H9 (cell line): Measurements from ENCODE around the gene IER3. TPM values are rescaled to one million over a fixed set of nuclear protein-coding genes. Genes with fewer than 3 reads are reported as not detected.
A peak's percentile ranks its signal among the peaks of the same experiment; 100 is the strongest.

Experiments
- DNase-seq: peaks from one replicate; pipeline ENCODE4 v3.0.0-alpha.2; 2017
- H2AFZ ChIP-seq: one replicate; pipeline ENCODE4 v1.6.1; 2013; ENCODE audit warnings: mild to moderate bottlenecking, low read length, control low read depth, moderate library complexity
- H2AK5ac ChIP-seq: 2 replicates; pipeline ENCODE4 v1.6.1; 2013; ENCODE audit warnings: low read length, control low read depth, mixed read lengths; ENCODE audit not compliant: insufficient read length
- H2BK120ac ChIP-seq: one replicate; pipeline ENCODE4 v1.6.1; 2013; ENCODE audit warnings: low read depth, mild to moderate bottlenecking, low read length, control low read depth, inconsistent platforms; ENCODE audit not compliant: poor library complexity, severe bottlenecking
- H2BK12ac ChIP-seq: 2 replicates; pipeline ENCODE4 v1.6.1; 2013; ENCODE audit warnings: low read length, control low read depth, mixed read lengths, low read depth; ENCODE audit not compliant: insufficient read length
- H2BK15ac ChIP-seq: 2 replicates; pipeline ENCODE4 v1.6.1; 2013; ENCODE audit warnings: low read depth, low read length, control low read depth
- H2BK20ac ChIP-seq: one replicate; pipeline ENCODE4 v1.6.1; 2013; ENCODE audit warnings: low read depth, mild to moderate bottlenecking, low read length, control low read depth, inconsistent platforms; ENCODE audit not compliant: poor library complexity, severe bottlenecking
- H2BK5ac ChIP-seq: 2 replicates; pipeline ENCODE4 v1.6.1; 2013; ENCODE audit warnings: low read length, control low read depth, mixed read lengths; ENCODE audit not compliant: insufficient read length
- H3K14ac ChIP-seq: 2 replicates; pipeline ENCODE4 v1.6.1; 2013; ENCODE audit warnings: low read length, control low read depth; ENCODE audit not compliant: insufficient read depth
- H3K18ac ChIP-seq: 2 replicates; pipeline ENCODE4 v1.6.1; 2013; ENCODE audit warnings: low read depth, mild to moderate bottlenecking, mixed read lengths, low read length, control low read depth; ENCODE audit not compliant: insufficient read length
- H3K23ac ChIP-seq: 2 replicates; pipeline ENCODE4 v1.6.1; 2013; ENCODE audit warnings: low read length, control low read depth, mixed read lengths, low read depth; ENCODE audit not compliant: insufficient read length
- H3K23me2 ChIP-seq: 2 replicates; pipeline ENCODE4 v1.6.1; 2013; ENCODE audit warnings: low read depth, mild to moderate bottlenecking, mixed read lengths, low read length, control low read depth; ENCODE audit not compliant: insufficient read length, poor library complexity, severe bottlenecking
- H3K27ac ChIP-seq: 2 replicates; pipeline ENCODE4 v1.5.1; 2013; ENCODE audit warnings: low read length, control low read depth, mixed read lengths, low read depth; ENCODE audit not compliant: insufficient read length
- H3K27me3 ChIP-seq: 2 replicates; pipeline ENCODE4 v1.6.1; 2013; ENCODE audit warnings: low read length, control low read depth, inconsistent platforms; ENCODE audit not compliant: insufficient read depth
- H3K4ac ChIP-seq: 2 replicates; pipeline ENCODE4 v1.6.1; 2013; ENCODE audit warnings: low read depth, mild to moderate bottlenecking, control low read depth, inconsistent platforms, low read length, moderate library complexity
- H3K4me1 ChIP-seq: 2 replicates; pipeline ENCODE4 v1.6.1; 2013; ENCODE audit warnings: low read length, control low read depth, inconsistent platforms; ENCODE audit not compliant: insufficient read depth
- H3K4me2 ChIP-seq: 2 replicates; pipeline ENCODE4 v1.6.1; 2013; ENCODE audit warnings: low read length, control low read depth, mixed read lengths; ENCODE audit not compliant: insufficient read length, insufficient read depth
- H3K56ac ChIP-seq: 2 replicates; pipeline ENCODE4 v1.6.1; 2013; ENCODE audit warnings: low read depth, mild to moderate bottlenecking, mixed read lengths, low read length, control low read depth; ENCODE audit not compliant: insufficient read length
- H3K79me1 ChIP-seq: 2 replicates; pipeline ENCODE4 v1.6.1; 2013; ENCODE audit warnings: low read depth, mild to moderate bottlenecking, moderate library complexity, low read length, control low read depth, inconsistent platforms; ENCODE audit not compliant: insufficient read depth, poor library complexity, severe bottlenecking
- H3K79me2 ChIP-seq: 2 replicates; pipeline ENCODE4 v1.6.1; 2013; ENCODE audit warnings: low read length, control low read depth, inconsistent platforms; ENCODE audit not compliant: insufficient read depth
- H3K9ac ChIP-seq: 2 replicates; pipeline ENCODE4 v1.6.1; 2013; ENCODE audit warnings: low read length, control low read depth, mixed read lengths; ENCODE audit not compliant: insufficient read length; ENCODE audit errors: extremely low read depth
- H3K9me3 ChIP-seq: one replicate; pipeline ENCODE4 v1.6.1; 2013; ENCODE audit warnings: low read depth, low read length, inconsistent platforms; ENCODE audit not compliant: control insufficient read depth
- H3T11ph ChIP-seq: one replicate; pipeline ENCODE4 v1.6.1; 2013; ENCODE audit warnings: mild to moderate bottlenecking, low read length, control low read depth, inconsistent platforms
- H4K20me1 ChIP-seq: one replicate; pipeline ENCODE4 v1.6.1; 2013; ENCODE audit not compliant: control insufficient read depth, insufficient read length, insufficient read depth
- H4K5ac ChIP-seq: 2 replicates; pipeline ENCODE4 v1.6.1; 2013; ENCODE audit warnings: low read depth, mild to moderate bottlenecking, mixed read lengths, low read length, control low read depth; ENCODE audit not compliant: insufficient read length
- H4K8ac ChIP-seq: replicated peaks from 2 replicates; pipeline ENCODE4 v1.6.1; 2013; ENCODE audit warnings: low read length, control low read depth, mixed read lengths, low read depth; ENCODE audit not compliant: insufficient read length
- H4K91ac ChIP-seq: 2 replicates; pipeline ENCODE4 v1.6.1; 2013; ENCODE audit warnings: low read depth, mild to moderate bottlenecking, moderate library complexity, mixed read lengths, low read length, control low read depth; ENCODE audit not compliant: insufficient read length
- H3K27ac Mint-ChIP-seq, 3 experiments: 2 replicates in 2 of 3; 3 replicates in 1 of 3; pipeline ENCODE4 v1.8.0; 2020 to 2021; ENCODE audit warnings: mixed read lengths in 3 of 3, mild to moderate bottlenecking in 1 of 3, moderate library complexity in 1 of 3
- H3K27me3 Mint-ChIP-seq: 2 replicates; pipeline ENCODE4 v1.8.0; 2021; ENCODE audit warnings: low read depth, mild to moderate bottlenecking, moderate library complexity, mixed read lengths
- H3K36me3 Mint-ChIP-seq, 3 experiments: 2 replicates in 2 of 3; 3 replicates in 1 of 3; pipeline ENCODE4 v1.8.0; 2020 to 2021; ENCODE audit warnings: low read depth in 3 of 3, mixed read lengths in 3 of 3; ENCODE audit not compliant: insufficient read depth in 1 of 3
- H3K4me1 Mint-ChIP-seq, 2 experiments: 2 replicates each; pipeline ENCODE4 v1.8.0; 2020; ENCODE audit warnings: mixed read lengths in 2 of 2
- H3K4me3 Mint-ChIP-seq, 2 experiments: 2 replicates in 1 of 2; 3 replicates in 1 of 2; pipeline ENCODE4 v1.8.0; 2020 to 2021; ENCODE audit warnings: mild to moderate bottlenecking in 2 of 2, mixed read lengths in 2 of 2, moderate library complexity in 1 of 2
- H3K9me3 Mint-ChIP-seq, 2 experiments: 2 replicates in 1 of 2; 3 replicates in 1 of 2; pipeline ENCODE4 v1.8.0; 2020; ENCODE audit warnings: mild to moderate bottlenecking in 2 of 2, mixed read lengths in 2 of 2, moderate library complexity in 1 of 2
- WGBS: extraction: QIAGEN DNeasy Blood & Tissue Kit; methylation state at CpG from one replicate; pipeline ENCODE4 v1.1.7; 2013; ENCODE audit warnings: missing lambda C conversion rate, low lambda C conversion rate, mixed read lengths; ENCODE audit not compliant: insufficient read length; ENCODE audit errors: extremely low coverage; 5-methylcytosine and 5-hydroxymethylcytosine counted together
- total RNA-seq: library from RNA; stranded (reverse); gene quantifications from 2 replicates; pipeline ENCODE4 v1.2.1, GENCODE V29; 2021
- TF ChIP-seq, protein P1 (sequence below): fragments of 200-600 bp; sonication (generic); conservative IDR thresholded peaks from 3 replicates; pipeline ENCODE4 v1.8.0; 2021; ENCODE audit warnings: antibody characterized with exemption, mild to moderate bottlenecking

The IER3 gene
- total RNA-seq, 1 experiment from 2014 or later: 43.5 TPM

DNA sequence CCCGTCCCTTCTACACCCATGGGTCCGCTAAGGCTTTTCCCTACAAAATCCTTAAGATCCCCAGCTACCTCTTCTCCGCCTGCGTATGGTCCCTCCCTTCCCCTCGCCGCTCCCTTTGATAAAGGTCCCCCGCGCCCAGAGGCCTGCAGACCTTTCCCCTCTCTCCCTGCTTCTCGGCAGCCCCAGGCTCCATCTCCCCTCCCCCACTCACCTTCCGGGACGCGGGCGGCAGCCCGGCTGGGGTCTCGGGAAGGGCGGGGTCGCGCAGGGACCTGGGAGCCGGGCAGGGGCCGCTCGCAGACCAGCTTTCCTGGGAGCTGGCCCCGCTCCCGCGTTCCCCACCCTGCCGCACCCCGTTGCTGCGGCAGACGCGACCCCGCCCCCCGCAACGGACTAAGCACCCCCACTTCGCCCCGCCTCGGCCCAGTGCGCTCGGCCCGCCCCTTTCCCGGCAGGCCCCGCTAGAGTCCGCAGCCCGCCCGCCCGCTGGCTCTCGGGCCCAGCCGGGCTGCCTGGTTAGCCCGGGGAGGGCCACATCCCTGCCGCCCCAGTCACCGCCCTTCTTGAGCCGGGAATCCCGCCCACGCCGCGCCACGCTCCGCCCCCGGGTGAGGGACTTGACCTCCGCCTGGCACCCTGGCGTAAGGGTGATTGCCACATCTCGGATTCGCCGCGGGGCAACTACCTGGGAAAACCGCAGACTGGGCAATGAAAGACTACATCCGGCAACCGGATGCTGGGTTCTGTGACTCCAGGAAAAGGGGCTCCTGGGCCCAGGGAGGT lies 1.8 kb downstream of the IER3 start, which contains the start of gene FLOT1:
Gene FLOT1, minus strand, starts transcription at position 372 of the 783 bp plus-strand sequence. CDS start 498 bp downstream, outside the sequence.
- Mint-ChIP-seq H3K9me3 (no peaks in the 10 kb centered on the region; a peak in 3 of 5 replicates), H3K4me1 (peaks cover 24 to 25% of the 10 kb centered on the region in 2 experiments), H3K4me3 (peak within 1 kb of the TSS; percentile 94 to 95), H3K27ac (peak within 1 kb of the TSS; percentile 37 to 94 (median 82)), H3K27me3 (peaks cover 3% of the 10 kb centered on the region; the same call in 1 of the 2 replicates), H3K36me3 (peaks cover 39 to 48% (median 44%) of the 10 kb centered on the region in 3 experiments)
- Histone ChIP-seq H3T11ph (no peak within 1 kb of the TSS), H3K9me3 (no peaks in the 10 kb centered on the region), H2BK20ac (no peak within 1 kb of the TSS), H2AFZ (no peak within 1 kb of the TSS), H4K91ac (no peak within 1 kb of the TSS), H3K27me3 (no peaks in the 10 kb centered on the region; the same call in 1 of the 2 replicates), H3K4me2 (peak within 1 kb of the TSS; percentile 91), H3K23me2 (peaks cover 17% of the 10 kb centered on the region), H3K18ac (peak within 1 kb of the TSS; percentile 77), H2BK15ac (no peak within 1 kb of the TSS), H4K5ac (peak within 1 kb of the TSS; percentile 5), H3K79me1 (peaks cover 6% of the 10 kb centered on the region), H2BK5ac (no peak within 1 kb of the TSS), H2BK12ac (no peak within 1 kb of the TSS), H3K4me1 (peaks cover 2% of the 10 kb centered on the region; the same call in 1 of the 2 replicates), H3K56ac (no peak within 1 kb of the TSS), H4K8ac (no peak within 1 kb of the TSS), H3K27ac (peak within 1 kb of the TSS; percentile 22), H2AK5ac (no peak within 1 kb of the TSS), H3K14ac (peak within 1 kb of the TSS; percentile 67), H3K9ac (peak within 1 kb of the TSS; percentile 95), H3K23ac (no peak within 1 kb of the TSS), H4K20me1 (peaks cover 2% of the 10 kb centered on the region), H2BK120ac (no peak within 1 kb of the TSS), H3K4ac (no peak within 1 kb of the TSS), H3K79me2 (peaks cover 13% of the 10 kb centered on the region; the same call in 1 of the 2 replicates)
- DNase-seq: peak; percentile 98
- TF ChIP-seq, protein P1, sequence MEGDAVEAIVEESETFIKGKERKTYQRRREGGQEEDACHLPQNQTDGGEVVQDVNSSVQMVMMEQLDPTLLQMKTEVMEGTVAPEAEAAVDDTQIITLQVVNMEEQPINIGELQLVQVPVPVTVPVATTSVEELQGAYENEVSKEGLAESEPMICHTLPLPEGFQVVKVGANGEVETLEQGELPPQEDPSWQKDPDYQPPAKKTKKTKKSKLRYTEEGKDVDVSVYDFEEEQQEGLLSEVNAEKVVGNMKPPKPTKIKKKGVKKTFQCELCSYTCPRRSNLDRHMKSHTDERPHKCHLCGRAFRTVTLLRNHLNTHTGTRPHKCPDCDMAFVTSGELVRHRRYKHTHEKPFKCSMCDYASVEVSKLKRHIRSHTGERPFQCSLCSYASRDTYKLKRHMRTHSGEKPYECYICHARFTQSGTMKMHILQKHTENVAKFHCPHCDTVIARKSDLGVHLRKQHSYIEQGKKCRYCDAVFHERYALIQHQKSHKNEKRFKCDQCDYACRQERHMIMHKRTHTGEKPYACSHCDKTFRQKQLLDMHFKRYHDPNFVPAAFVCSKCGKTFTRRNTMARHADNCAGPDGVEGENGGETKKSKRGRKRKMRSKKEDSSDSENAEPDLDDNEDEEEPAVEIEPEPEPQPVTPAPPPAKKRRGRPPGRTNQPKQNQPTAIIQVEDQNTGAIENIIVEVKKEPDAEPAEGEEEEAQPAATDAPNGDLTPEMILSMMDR: no peak
- no CpG with 5 or more reads among the region's 66 CpGs for WGBS
